Prostate gland (tissue), 2 donors: ENCODE measurements around the gene OPTC. TPM values are rescaled to one million over a fixed set of nuclear protein-coding genes. Genes with fewer than 3 reads are reported as not detected.

Experiments used
- DNase-seq: peaks from one replicate; pipeline ENCODE4 v3.0.0-alpha.2; 2019; ENCODE audit warnings: low spot score
- H3K27ac ChIP-seq, 2 donors: fragments of 200-600 bp; sonication (generic); 2 replicates each; pipeline ENCODE4 v1.5.1; 2017 to 2019
- H3K27me3 ChIP-seq: fragments of 200-600 bp; sonication (generic); replicated peaks from 2 replicates; pipeline ENCODE4 v1.5.1; 2019; ENCODE audit not compliant: insufficient read depth
- H3K36me3 ChIP-seq, 2 donors: fragments of 200-600 bp; sonication (generic); 1 replicate in 1 of 2; 2 replicates in 1 of 2; pipeline versions ENCODE4 v1.5.1 to v1.8.1; 2017 to 2019
- H3K4me1 ChIP-seq: fragments of 200-600 bp; sonication (generic); replicated peaks from 2 replicates; pipeline ENCODE4 v1.5.1; 2019
- H3K4me3 ChIP-seq, 2 donors: fragments of 200-600 bp; sonication (generic); 2 replicates each; pipeline ENCODE4 v1.5.1; 2017 to 2019
- H3K9me3 ChIP-seq: fragments of 200-600 bp; sonication (generic); 2 replicates; pipeline ENCODE4 v1.5.1; 2017
- POLR2A ChIP-seq: fragments of 450-650 bp; IDR thresholded peaks from one replicate; pipeline ENCODE4 v1.6.1; 2016; ENCODE audit warnings: antibody characterized with exemption, mild to moderate bottlenecking
- POLR2AphosphoS5 ChIP-seq: sonication (generic); formaldehyde crosslinking; IDR thresholded peaks from one replicate; pipeline ENCODE4 v1.6.1; 2017; ENCODE audit warnings: antibody characterized with exemption
- WGBS: methylation state at CpG from one replicate; pipeline ENCODE4 v1.1.5; 2018; 5-methylcytosine and 5-hydroxymethylcytosine counted together
- intact Hi-C: fragments of 100-400 bp; cut with DNase I; formaldehyde crosslinking; loops from one replicate; pipeline ENCODE4 v1.14.2; 2022
- total RNA-seq, 2 donors: library from RNA; depleted of rRNA; stranded (reverse); fragments of >200 nt; gene quantifications; one replicate each; pipeline ENCODE4 v1.1.0, GENCODE V29; 2016
- TF ChIP-seq, protein P1 (sequence below), 4 experiments: fragments of 200-600 bp in 2 of 4; fragments of 450-650 bp in 2 of 4; sonication (generic) in 2 of 4; IDR thresholded peaks; 1 replicate in 3 of 4; 2 replicates in 1 of 4; pipeline ENCODE4 v1.5.1; 2016 to 2019; ENCODE audit warnings: antibody characterized with exemption in 4 of 4, mild to moderate bottlenecking in 2 of 4, moderate library complexity in 2 of 4

Gene OPTC
- total RNA-seq, 2 donors from 2014 or later: not detected

GRCh38 chr1:203524152-203524551 is 30.2 kb downstream of the OPTC start:
- Histone ChIP-seq H3K4me3 (no peak overlapping the region), H3K36me3 (no peaks in the 10 kb centered on the region), H3K27ac (no peak overlapping the region), H3K27me3 (no peaks in the 10 kb centered on the region), H3K9me3 (no peaks in the 10 kb centered on the region), H3K4me1 (no peaks in the 10 kb centered on the region)
- intact Hi-C loops: no loop called here
- WGBS: 74% methylated on average over 4 of the region's 4 CpGs
- no peak for DNase-seq
- TF ChIP-seq, protein P1, sequence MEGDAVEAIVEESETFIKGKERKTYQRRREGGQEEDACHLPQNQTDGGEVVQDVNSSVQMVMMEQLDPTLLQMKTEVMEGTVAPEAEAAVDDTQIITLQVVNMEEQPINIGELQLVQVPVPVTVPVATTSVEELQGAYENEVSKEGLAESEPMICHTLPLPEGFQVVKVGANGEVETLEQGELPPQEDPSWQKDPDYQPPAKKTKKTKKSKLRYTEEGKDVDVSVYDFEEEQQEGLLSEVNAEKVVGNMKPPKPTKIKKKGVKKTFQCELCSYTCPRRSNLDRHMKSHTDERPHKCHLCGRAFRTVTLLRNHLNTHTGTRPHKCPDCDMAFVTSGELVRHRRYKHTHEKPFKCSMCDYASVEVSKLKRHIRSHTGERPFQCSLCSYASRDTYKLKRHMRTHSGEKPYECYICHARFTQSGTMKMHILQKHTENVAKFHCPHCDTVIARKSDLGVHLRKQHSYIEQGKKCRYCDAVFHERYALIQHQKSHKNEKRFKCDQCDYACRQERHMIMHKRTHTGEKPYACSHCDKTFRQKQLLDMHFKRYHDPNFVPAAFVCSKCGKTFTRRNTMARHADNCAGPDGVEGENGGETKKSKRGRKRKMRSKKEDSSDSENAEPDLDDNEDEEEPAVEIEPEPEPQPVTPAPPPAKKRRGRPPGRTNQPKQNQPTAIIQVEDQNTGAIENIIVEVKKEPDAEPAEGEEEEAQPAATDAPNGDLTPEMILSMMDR (IDR thresholded peaks at IDR 0.05): no peak
- no peak for TF ChIP-seq POLR2AphosphoS5

GRCh38 chr1:203524824-203525223 is 30.9 kb downstream of the OPTC start:
- TF ChIP-seq, protein P1 (IDR thresholded peaks at IDR 0.05): no peak
- no peak for TF ChIP-seq POLR2AphosphoS5
- TF ChIP-seq POLR2A: no peak
- Histone ChIP-seq H3K4me1 (no peaks in the 10 kb centered on the region), H3K4me3 (no peak overlapping the region), H3K36me3 (no peaks in the 10 kb centered on the region), H3K27me3 (no peaks in the 10 kb centered on the region), H3K27ac (no peak overlapping the region), H3K9me3 (no peaks in the 10 kb centered on the region)
- DNase-seq: no peak
- 90% methylated on average over 4 of the region's 4 CpGs for WGBS
- intact Hi-C loops: no loop called here

DNA sequence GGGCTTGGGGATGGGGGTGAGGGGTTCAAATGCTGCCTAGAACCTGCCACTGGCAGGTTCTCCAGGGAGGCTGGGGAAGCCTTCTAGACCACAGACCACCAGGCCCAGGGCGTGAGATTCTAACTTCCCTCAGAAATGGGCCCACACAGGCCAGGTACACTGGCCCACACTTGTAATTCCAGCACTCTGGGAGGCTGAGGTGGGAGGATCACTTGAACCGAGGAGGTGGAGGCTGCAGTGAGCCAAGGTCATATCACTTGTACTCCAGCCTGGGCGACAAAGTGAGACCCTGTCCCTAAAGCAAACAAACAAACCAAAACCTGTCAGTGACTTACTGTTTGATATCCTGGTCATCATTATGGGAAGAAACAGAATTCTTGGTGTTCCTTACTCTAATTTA is 31.7 kb downstream of the OPTC start:
- Histone ChIP-seq H3K9me3 (no peaks in the 10 kb centered on the region), H3K36me3 (no peaks in the 10 kb centered on the region), H3K4me1 (no peaks in the 10 kb centered on the region), H3K4me3 (no peak overlapping the region), H3K27me3 (no peaks in the 10 kb centered on the region), H3K27ac (no peak overlapping the region)
- no peak for DNase-seq
- TF ChIP-seq POLR2A (no peak), POLR2AphosphoS5 (no peak)
- TF ChIP-seq, protein P1 (IDR thresholded peaks at IDR 0.05): no peak
- intact Hi-C loops: no loop called here
- 96% methylated on average over 3 of the region's 3 CpGs for WGBS

DNA sequence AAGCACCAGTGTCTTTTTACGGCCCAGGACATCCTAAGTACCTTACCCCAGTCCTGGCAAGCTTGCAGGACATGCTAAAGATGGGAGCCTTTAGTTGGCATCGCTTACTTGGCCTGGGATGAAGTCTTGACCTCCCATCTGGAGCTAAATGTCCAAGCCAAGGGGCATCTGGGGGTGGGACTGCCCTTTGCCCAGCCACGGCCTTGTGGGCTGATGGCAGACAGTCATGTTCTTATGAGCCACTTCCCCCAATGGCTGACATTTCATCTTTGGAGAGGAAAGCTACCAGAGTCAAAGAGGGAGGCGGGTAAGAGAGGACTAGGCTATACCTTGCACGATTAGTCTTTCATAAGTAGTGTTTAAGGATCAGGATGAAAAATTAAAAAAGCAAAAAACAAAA is 32.2 kb downstream of the OPTC start:
- Histone ChIP-seq H3K4me3 (no peak overlapping the region), H3K36me3 (no peaks in the 10 kb centered on the region), H3K27me3 (no peaks in the 10 kb centered on the region), H3K27ac (no peak overlapping the region), H3K9me3 (no peaks in the 10 kb centered on the region), H3K4me1 (no peaks in the 10 kb centered on the region)
- intact Hi-C loops: no loop called here
- 87% methylated on average over 5 of the region's 5 CpGs for WGBS
- TF ChIP-seq, protein P1 (IDR thresholded peaks at IDR 0.05): no peak
- TF ChIP-seq POLR2AphosphoS5: no peak
- TF ChIP-seq POLR2A: no peak
- no peak for DNase-seq

GRCh38 chr1:203526572-203526971 is 32.6 kb downstream of the OPTC start:
- TF ChIP-seq, protein P1 (IDR thresholded peaks at IDR 0.05): no peak
- TF ChIP-seq POLR2A: no peak
- no peak for TF ChIP-seq POLR2AphosphoS5
- no peaks in the 10 kb centered on the region for H3K27me3 ChIP-seq
- no peaks in the 10 kb centered on the region for H3K36me3 ChIP-seq
- intact Hi-C loops: no loop called here
- no peaks in the 10 kb centered on the region for H3K4me1 ChIP-seq
- 34% methylated on average over 6 of the region's 6 CpGs for WGBS
- no peak overlapping the region for H3K4me3 ChIP-seq
- H3K27ac ChIP-seq: no peak overlapping the region
- DNase-seq: no peak
- H3K9me3 ChIP-seq: no peaks in the 10 kb centered on the region
